Activated T-cell treated with anti-CD3 and anti-CD28 coated beads, Interleukin-2, amount 50 U/mL, for 4 hours (primary cell): Measurements from ENCODE around the gene ANKAR. TPM values are rescaled to one million over a fixed set of nuclear protein-coding genes. Genes with fewer than 3 reads are reported as not detected.
"Not testable (repeated sequence)": the region's sequence is repeated elsewhere in the genome, so short reads cannot be mapped to it uniquely, and the experiment has no call there.

Experiments
- ATAC-seq, 2 donors: fragments of 200-7000 bp; cut with Tn5 transposase; one replicate each; pipeline ENCODE4 v1.10.0; 2021
- DNase-seq: peaks from one replicate; pipeline ENCODE4 v3.0.0-alpha.2; 2020
- H3K27me3 Mint-ChIP-seq: one replicate; pipeline ENCODE4 v1.8.0; 2021; ENCODE audit warnings: low read depth, mixed read lengths
- H3K36me3 Mint-ChIP-seq: one replicate; pipeline ENCODE4 v1.8.0; 2022; ENCODE audit warnings: mixed read lengths; ENCODE audit not compliant: insufficient read depth
- H3K4me1 Mint-ChIP-seq: one replicate; pipeline ENCODE4 v1.8.0; 2021; ENCODE audit warnings: low read depth, mixed read lengths
- H3K4me3 Mint-ChIP-seq: one replicate; pipeline ENCODE4 v1.8.0; 2021; ENCODE audit warnings: mild to moderate bottlenecking, moderate library complexity, mixed read lengths
- H3K9me3 Mint-ChIP-seq: one replicate; pipeline ENCODE4 v1.8.0; 2021; ENCODE audit warnings: mixed read lengths
- total RNA-seq, 3 donors: library from RNA; stranded (reverse); gene quantifications; one replicate each; pipeline ENCODE4 v1.2.1, GENCODE V29; 2021

Gene ANKAR
- total RNA-seq, 3 donors from 2014 or later, result 2.0 to 3.2 (median 3.0) TPM

DNA sequence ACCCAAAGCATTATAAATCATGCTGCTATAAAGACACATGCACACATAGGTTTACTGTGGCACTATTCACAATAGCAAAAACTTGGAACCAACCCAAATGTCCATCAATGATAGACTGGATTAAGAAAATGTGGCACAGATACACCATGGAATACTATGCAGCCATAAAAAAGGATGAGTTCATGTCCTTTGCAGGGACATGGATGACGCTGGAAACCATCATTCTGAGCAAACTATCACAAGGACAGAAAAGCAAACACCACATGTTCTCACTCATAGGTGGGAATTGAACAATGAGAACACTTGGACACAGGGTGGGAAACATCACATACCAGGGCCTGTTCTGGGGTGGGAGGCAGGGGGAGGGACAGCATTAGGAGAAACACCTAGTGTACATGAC is 43.1 kb downstream of the ANKAR start:
- not testable (repeated sequence) for H3K4me3 Mint-ChIP-seq, H3K36me3 Mint-ChIP-seq, DNase-seq, H3K27me3 Mint-ChIP-seq, ATAC-seq, H3K4me1 Mint-ChIP-seq, H3K9me3 Mint-ChIP-seq

GRCh38 chr2:189719571-189719970 is 45.1 kb downstream of the ANKAR start:
- H3K36me3 Mint-ChIP-seq, result peaks cover 6% of the 10 kb centered on the region
- ATAC-seq (no peak), DNase-seq (no peak)
- H3K4me1 Mint-ChIP-seq, result no peaks in the 10 kb centered on the region
- no peak overlapping the region for H3K4me3 Mint-ChIP-seq
- H3K9me3 Mint-ChIP-seq, result peaks cover 4% of the 10 kb centered on the region
- H3K27me3 Mint-ChIP-seq, result no peaks in the 10 kb centered on the region

GRCh38 chr2:189723192-189723591 is 48.7 kb downstream of the ANKAR start:
- DNase-seq, result no peak
- Mint-ChIP-seq H3K4me3 (no peak overlapping the region), H3K27me3 (no peaks in the 10 kb centered on the region), H3K36me3 (peaks cover 3% of the 10 kb centered on the region), H3K9me3 (no peaks in the 10 kb centered on the region), H3K4me1 (no peaks in the 10 kb centered on the region)
- peak in 1 of 2 donors; percentile 59 for ATAC-seq

Other genes with a start within 250 kb of the ANKAR start
- 100 to 1,000 TPM; 150 to 177 (median 160) TPM for gene WDR75, start 233.2 kb upstream of the ANKAR start, total RNA-seq
- 1 to 10 TPM; 2.1 to 4.6 (median 2.4) TPM for gene SLC40A1, start 93.9 kb upstream of the ANKAR start, total RNA-seq
- 10 to 100 TPM; 61.7 to 78.7 (median 70.2) TPM for gene ASNSD1, start 13.2 kb upstream of the ANKAR start, total RNA-seq
- 10 to 100 TPM; 10.3 to 12.3 (median 11.5) TPM for gene OSGEPL1, start 88.1 kb downstream of the ANKAR start, total RNA-seq
- 10 to 100 TPM; 81.1 to 93.3 (median 82.2) TPM for gene ORMDL1, start 109.7 kb downstream of the ANKAR start, total RNA-seq
- 10 to 100 TPM; 30.7 to 34.1 (median 33.0) TPM for gene PMS1, start 109.8 kb downstream of the ANKAR start, total RNA-seq